NB4 (cell line): ENCODE measurements around the gene ENDOV.

Experiments used
- CTCF ChIP-seq: IDR thresholded peaks from one replicate; pipeline ENCODE4 v1.5.1; 2012; ENCODE audit warnings: low read depth, low read length
- MAX ChIP-seq: IDR thresholded peaks from 2 replicates; pipeline ENCODE4 v1.6.1; 2011; ENCODE audit warnings: low read depth, low read length
- POLR2A ChIP-seq: IDR thresholded peaks from 2 replicates; pipeline ENCODE4 v1.6.1; 2011; ENCODE audit warnings: mild to moderate bottlenecking; ENCODE audit not compliant: insufficient read length; ENCODE audit errors: extremely low read depth

GRCh38 chr17:80374039-80374731 lies 40.8 kb upstream of the ENDOV start:
- TF ChIP-seq POLR2A = no peak
- no peak for TF ChIP-seq CTCF
- no peak for TF ChIP-seq MAX
